ENCODE data around the gene SCN2B.

Gene SCN2B

GRCh38 chr11:118148856-118149255, 27.6 kb downstream of the SCN2B start:
- in situ Hi-C loops (cut with MboI; ENCODE audit: low sequenced_read_pairs): no loop called here
- Histone ChIP-seq H3K9me3 (no peaks in the 10 kb centered on the region), H3K27me3 (ENCODE audit: low read depth) (peaks cover 8% of the 10 kb centered on the region), H3K4me1 (no peaks in the 10 kb centered on the region), H3K4me3 (no peak overlapping the region), H3K36me3 (replicated peaks) (no peaks in the 10 kb centered on the region)
- DNase-seq (ENCODE audit: low spot score in 2 of 2): no peak

GRCh38 chr11:118148240-118148639, 28.2 kb downstream of the SCN2B start:
- H3K36me3 ChIP-seq (replicated peaks): no peaks in the 10 kb centered on the region
- no peak for DNase-seq (ENCODE audit: low spot score in 2 of 2)
- in situ Hi-C loops (cut with MboI; ENCODE audit: low sequenced_read_pairs): no loop called here
- H3K9me3 ChIP-seq: no peaks in the 10 kb centered on the region
- peaks cover 12% of the 10 kb centered on the region for H3K27me3 ChIP-seq (ENCODE audit: low read depth)
- no peak overlapping the region for H3K4me3 ChIP-seq
- no peaks in the 10 kb centered on the region for H3K4me1 ChIP-seq

- Histone ChIP-seq H3K36me3 (replicated peaks) (no peaks in the 10 kb centered on the region), H3K4me3 (no peak overlapping the region), H3K4me1 (no peaks in the 10 kb centered on the region), H3K27me3 (ENCODE audit: low read depth) (peaks cover 20% of the 10 kb centered on the region), H3K9me3 (no peaks in the 10 kb centered on the region)
- DNase-seq (ENCODE audit: low spot score in 2 of 2): no peak
- in situ Hi-C loops (cut with MboI; ENCODE audit: low sequenced_read_pairs): no loop called here
Observed at GRCh38 chr11:118147502-118147901, 28.9 kb downstream of the SCN2B start.

- DNase-seq (ENCODE audit: low spot score in 2 of 2): no peak
- Histone ChIP-seq H3K4me1 (no peaks in the 10 kb centered on the region), H3K9me3 (no peaks in the 10 kb centered on the region), H3K4me3 (no peak overlapping the region), H3K27me3 (ENCODE audit: low read depth) (peaks cover 19% of the 10 kb centered on the region), H3K36me3 (replicated peaks) (no peaks in the 10 kb centered on the region)
- in situ Hi-C loops (cut with MboI; ENCODE audit: low sequenced_read_pairs): no loop called here
Observed at GRCh38 chr11:118146554-118146953, 29.9 kb downstream of the SCN2B start.

- H3K4me3 ChIP-seq: peak overlapping the region; percentile 49
- peak; percentile 73 to 94 for DNase-seq (ENCODE audit: low spot score in 2 of 2)
- no peaks in the 10 kb centered on the region for H3K9me3 ChIP-seq
- no peaks in the 10 kb centered on the region for H3K36me3 ChIP-seq (replicated peaks)
- H3K4me1 ChIP-seq: no peaks in the 10 kb centered on the region
- H3K27me3 ChIP-seq (ENCODE audit: low read depth): peaks cover 22% of the 10 kb centered on the region
- in situ Hi-C loops (cut with MboI; ENCODE audit: low sequenced_read_pairs): no loop called here
Observed at GRCh38 chr11:118145285-118146227, 30.9 kb downstream of the SCN2B start.

GRCh38 chr11:118144301-118145268, 31.9 kb downstream of the SCN2B start:
- in situ Hi-C loops (cut with MboI; ENCODE audit: low sequenced_read_pairs): no loop called here
- no peaks in the 10 kb centered on the region for H3K4me1 ChIP-seq
- H3K4me3 ChIP-seq: no peak overlapping the region
- peaks cover 23% of the 10 kb centered on the region for H3K27me3 ChIP-seq (ENCODE audit: low read depth)
- H3K9me3 ChIP-seq: no peaks in the 10 kb centered on the region
- no peaks in the 10 kb centered on the region for H3K36me3 ChIP-seq (replicated peaks)
- no peak for DNase-seq (ENCODE audit: low spot score in 2 of 2)

GRCh38 chr11:118143661-118144185, 32.7 kb downstream of the SCN2B start:
- no peak for DNase-seq (ENCODE audit: low spot score in 2 of 2)
- H3K4me3 ChIP-seq: no peak overlapping the region
- H3K36me3 ChIP-seq (replicated peaks): no peaks in the 10 kb centered on the region
- no peaks in the 10 kb centered on the region for H3K9me3 ChIP-seq
- no peaks in the 10 kb centered on the region for H3K4me1 ChIP-seq
- peaks cover 31% of the 10 kb centered on the region for H3K27me3 ChIP-seq (ENCODE audit: low read depth)
- in situ Hi-C loops (cut with MboI; ENCODE audit: low sequenced_read_pairs): no loop called here

GRCh38 chr11:118142809-118143208, 33.6 kb downstream of the SCN2B start:
- DNase-seq (ENCODE audit: low spot score in 2 of 2): no peak
- H3K27me3 ChIP-seq (ENCODE audit: low read depth): peaks cover 40% of the 10 kb centered on the region

GRCh38 chr11:118142081-118142480, 34.4 kb downstream of the SCN2B start:
- Histone ChIP-seq H3K4me1 (no peaks in the 10 kb centered on the region), H3K4me3 (no peak overlapping the region), H3K9me3 (no peaks in the 10 kb centered on the region), H3K36me3 (replicated peaks) (no peaks in the 10 kb centered on the region), H3K27me3 (ENCODE audit: low read depth) (peaks cover 40% of the 10 kb centered on the region)
- DNase-seq (ENCODE audit: low spot score in 2 of 2): no peak
- in situ Hi-C loops (cut with MboI; ENCODE audit: low sequenced_read_pairs): no loop called here

More at GRCh38 chr11:118142809-118143208, 33.6 kb downstream of the SCN2B start:
- no peak overlapping the region for H3K4me3 ChIP-seq
- no peaks in the 10 kb centered on the region for H3K36me3 ChIP-seq (replicated peaks)
- H3K4me1 ChIP-seq: no peaks in the 10 kb centered on the region
- in situ Hi-C loops (cut with MboI; ENCODE audit: low sequenced_read_pairs): no loop called here
- no peaks in the 10 kb centered on the region for H3K9me3 ChIP-seq

GRCh38 chr11:118139578-118139977, 36.9 kb downstream of the SCN2B start:
- H3K4me1 ChIP-seq: no peaks in the 10 kb centered on the region
- no peak for DNase-seq (ENCODE audit: low spot score in 2 of 2)
- in situ Hi-C loops (cut with MboI; ENCODE audit: low sequenced_read_pairs): no loop called here
- H3K27me3 ChIP-seq (ENCODE audit: low read depth): peaks cover 40% of the 10 kb centered on the region
- no peaks in the 10 kb centered on the region for H3K9me3 ChIP-seq
- H3K36me3 ChIP-seq (replicated peaks): no peaks in the 10 kb centered on the region
- H3K4me3 ChIP-seq: no peak overlapping the region

GRCh38 chr11:118138839-118139420, 37.5 kb downstream of the SCN2B start:
- Histone ChIP-seq H3K27me3 (ENCODE audit: low read depth) (peaks cover 40% of the 10 kb centered on the region), H3K4me3 (no peak overlapping the region), H3K4me1 (no peaks in the 10 kb centered on the region), H3K9me3 (no peaks in the 10 kb centered on the region), H3K36me3 (replicated peaks) (no peaks in the 10 kb centered on the region)
- no peak for DNase-seq (ENCODE audit: low spot score in 2 of 2)
- in situ Hi-C loops (cut with MboI; ENCODE audit: low sequenced_read_pairs): no loop called here

GRCh38 chr11:118136801-118137200, 39.6 kb downstream of the SCN2B start:
- no peak for DNase-seq (ENCODE audit: low spot score in 2 of 2)
- H3K27me3 ChIP-seq (ENCODE audit: low read depth): peaks cover 21% of the 10 kb centered on the region
- no peak overlapping the region for H3K4me3 ChIP-seq
- no peaks in the 10 kb centered on the region for H3K4me1 ChIP-seq
- in situ Hi-C loops (cut with MboI; ENCODE audit: low sequenced_read_pairs): no loop called here
- H3K9me3 ChIP-seq: no peaks in the 10 kb centered on the region
- no peaks in the 10 kb centered on the region for H3K36me3 ChIP-seq (replicated peaks)

GRCh38 chr11:118136341-118136740, 40.1 kb downstream of the SCN2B start:
- H3K27me3 ChIP-seq (ENCODE audit: low read depth): peaks cover 21% of the 10 kb centered on the region
- no peak overlapping the region for H3K4me3 ChIP-seq
- DNase-seq (ENCODE audit: low spot score in 2 of 2): no peak
- H3K36me3 ChIP-seq (replicated peaks): no peaks in the 10 kb centered on the region
- in situ Hi-C loops (cut with MboI; ENCODE audit: low sequenced_read_pairs): no loop called here
- H3K4me1 ChIP-seq: no peaks in the 10 kb centered on the region
- no peaks in the 10 kb centered on the region for H3K9me3 ChIP-seq
